ENCODE results near the gene SLC17A3. TPM values are rescaled to one million over a fixed set of nuclear protein-coding genes. Genes with fewer than 3 reads are reported as not detected.

SLC17A3 gene, protein sequence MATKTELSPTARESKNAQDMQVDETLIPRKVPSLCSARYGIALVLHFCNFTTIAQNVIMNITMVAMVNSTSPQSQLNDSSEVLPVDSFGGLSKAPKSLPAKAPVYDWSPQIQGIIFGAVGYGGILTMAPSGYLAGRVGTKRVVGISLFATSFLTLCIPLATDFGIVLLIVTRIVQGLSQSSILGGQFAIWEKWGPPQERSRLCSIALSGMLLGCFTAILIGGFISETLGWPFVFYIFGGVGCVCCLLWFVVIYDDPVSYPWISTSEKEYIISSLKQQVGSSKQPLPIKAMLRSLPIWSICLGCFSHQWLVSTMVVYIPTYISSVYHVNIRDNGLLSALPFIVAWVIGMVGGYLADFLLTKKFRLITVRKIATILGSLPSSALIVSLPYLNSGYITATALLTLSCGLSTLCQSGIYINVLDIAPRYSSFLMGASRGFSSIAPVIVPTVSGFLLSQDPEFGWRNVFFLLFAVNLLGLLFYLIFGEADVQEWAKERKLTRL
- total RNA-seq = not detected in 2 replicates
- not detected for total RNA-seq (2013)
- polyA plus RNA-seq = 0.19 TPM in 1 of 2 replicates, not detected in the other
- not detected in 2 replicates for polyA minus RNA-seq

DNA sequence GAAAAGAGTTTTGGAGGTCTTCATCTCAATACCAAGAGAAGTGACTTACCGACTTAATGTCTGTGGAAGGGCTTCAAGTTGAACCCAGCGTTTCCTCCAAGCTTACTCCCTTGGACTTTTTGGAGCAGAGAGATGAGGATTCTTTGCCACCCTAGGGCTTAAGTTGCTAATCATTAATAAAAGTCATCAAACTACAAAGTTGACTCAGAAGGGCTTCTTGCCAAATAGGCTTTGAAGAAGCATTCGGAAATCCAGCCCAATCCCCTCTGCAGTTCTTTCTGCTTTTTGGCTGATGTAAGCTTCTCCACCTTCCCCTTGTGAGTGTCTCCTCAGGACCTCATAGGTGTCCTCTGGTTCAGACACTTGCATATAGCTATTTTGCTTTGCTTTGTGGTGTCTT, at the start of gene SLC17A3:
SLC17A3 (minus strand) TSS at position 126 of the 400 bp plus-strand sequence. CDS start 5,856 bp downstream, outside the sequence.
- intact Hi-C loops (cut with micrococcal nuclease) = no loop called here
- POLR2A ChIA-PET = no interaction called here
- H2AFZ ChIP-seq (ENCODE audit: insufficient read depth, low read depth, low read length, poor library complexity, severe bottlenecking) = no peak within 1 kb of the TSS
- no peak within 1 kb of the TSS for H3K4me3 Mint-ChIP-seq
- H3K79me2 ChIP-seq (ENCODE audit: control insufficient read depth, insufficient read depth, low read length) = no peaks in the 10 kb centered on the region
- DNase-seq (no peak), ATAC-seq (ENCODE audit: low read depth) (no peak)
- H3K27me3 Mint-ChIP-seq = peaks cover 21% of the 10 kb centered on the region
- CTCF ChIA-PET = no interaction called here
- TF ChIP-seq CTCF (IDR thresholded peaks at IDR 0.05) (no peak), EZH2 (IDR thresholded peaks at IDR 0.05; ENCODE audit: borderline replicate concordance, insufficient read depth, low read depth, low read length, poor library complexity, severe bottlenecking) (no peak)
- H3K27ac Mint-ChIP-seq = no peak within 1 kb of the TSS
- no peaks in the 10 kb centered on the region for H4K20me1 ChIP-seq (ENCODE audit: control insufficient read depth, insufficient read depth, low read length, poor library complexity, severe bottlenecking)
- H3K36me3 ChIP-seq (replicated peaks in 1 of 2; ENCODE audit: control extremely low read depth in 1 of 2, control insufficient read depth in 1 of 2, extremely low read depth in 1 of 2, insufficient read depth in 2 of 2, low read length in 1 of 2) = no peaks in the 10 kb centered on the region
- H3K4me3 ChIP-seq (ENCODE audit: control extremely low read depth in 1 of 5, extremely low read depth in 1 of 5, insufficient read depth in 1 of 5, low read depth in 2 of 5, low read length in 4 of 5) = no peak within 1 kb of the TSS
- no peaks in the 10 kb centered on the region for H3K9me3 Mint-ChIP-seq (ENCODE audit: insufficient read depth)
- H3K4me2 ChIP-seq (replicated peaks; ENCODE audit: low read depth, low read length, poor library complexity, severe bottlenecking) = no peak within 1 kb of the TSS
- H3K27me3 ChIP-seq (replicated peaks in 1 of 4; ENCODE audit: control extremely low read depth in 1 of 4, control insufficient read depth in 3 of 4, insufficient read depth in 4 of 4, low read length in 3 of 4) = no peaks in the 10 kb centered on the region
- H3K27ac ChIP-seq (ENCODE audit: low read length in 2 of 2) = no peak within 1 kb of the TSS
- H3K4me1 Mint-ChIP-seq = no peaks in the 10 kb centered on the region
- no peak within 1 kb of the TSS for H3K9ac ChIP-seq (ENCODE audit: low read length)
- WGBS (ENCODE audit: insufficient coverage) = 89% methylated on average over 1 of the region's 3 CpGs
- no peaks in the 10 kb centered on the region for H3K9me3 ChIP-seq (ENCODE audit: control extremely low read depth in 1 of 3, control insufficient read depth in 2 of 3, insufficient read depth in 1 of 3, low read length in 2 of 3)
- no peaks in the 10 kb centered on the region for H3K4me1 ChIP-seq (ENCODE audit: control insufficient read depth in 2 of 2, insufficient read depth in 2 of 2, low read length in 2 of 2)

DNA sequence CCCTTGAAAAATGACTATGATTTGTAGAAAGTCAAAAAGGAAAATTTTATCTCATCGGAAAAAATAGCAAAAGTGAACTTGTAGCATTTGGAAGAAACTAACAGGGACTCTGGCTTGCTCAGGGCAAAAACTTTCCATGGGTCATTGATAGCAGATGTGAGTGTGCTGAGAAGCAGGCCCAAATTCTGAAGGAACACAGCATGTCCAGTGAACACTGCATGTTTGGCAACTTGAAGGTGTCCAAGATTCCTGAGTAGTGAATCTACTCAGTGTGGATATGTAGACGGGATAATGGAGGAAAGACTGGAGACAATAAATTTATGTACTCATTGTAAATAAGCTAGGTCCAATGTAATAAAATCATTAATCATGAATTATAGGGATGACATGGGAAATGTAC, 48.3 kb upstream of the SLC17A3 start:
- Histone ChIP-seq H3K9ac (ENCODE audit: low read length) (no peak overlapping the region), H3K27ac (ENCODE audit: low read length in 2 of 2) (no peak overlapping the region), H3K9me3 (ENCODE audit: control extremely low read depth in 1 of 3, control insufficient read depth in 2 of 3, insufficient read depth in 1 of 3, low read length in 2 of 3) (no peaks in the 10 kb centered on the region), H3K27me3 (replicated peaks in 1 of 4; ENCODE audit: control extremely low read depth in 1 of 4, control insufficient read depth in 3 of 4, insufficient read depth in 4 of 4, low read length in 3 of 4) (no peaks in the 10 kb centered on the region), H3K4me3 (ENCODE audit: control extremely low read depth in 1 of 5, extremely low read depth in 1 of 5, insufficient read depth in 1 of 5, low read depth in 2 of 5, low read length in 4 of 5) (no peak overlapping the region), H4K20me1 (ENCODE audit: control insufficient read depth, insufficient read depth, low read length, poor library complexity, severe bottlenecking) (no peaks in the 10 kb centered on the region), H3K4me1 (ENCODE audit: control insufficient read depth in 2 of 2, insufficient read depth in 2 of 2, low read length in 2 of 2) (no peaks in the 10 kb centered on the region), H3K4me2 (replicated peaks; ENCODE audit: low read depth, low read length, poor library complexity, severe bottlenecking) (no peak overlapping the region), H2AFZ (ENCODE audit: insufficient read depth, low read depth, low read length, poor library complexity, severe bottlenecking) (no peak overlapping the region), H3K79me2 (ENCODE audit: control insufficient read depth, insufficient read depth, low read length) (no peaks in the 10 kb centered on the region), H3K36me3 (replicated peaks in 1 of 2; ENCODE audit: control extremely low read depth in 1 of 2, control insufficient read depth in 1 of 2, extremely low read depth in 1 of 2, insufficient read depth in 2 of 2, low read length in 1 of 2) (no peaks in the 10 kb centered on the region)
- ChIA-PET POLR2A (no interaction called here), CTCF (no interaction called here)
- 100% methylated on average over 1 of the region's 2 CpGs for WGBS (ENCODE audit: insufficient coverage)
- Mint-ChIP-seq H3K9me3 (ENCODE audit: insufficient read depth) (no peaks in the 10 kb centered on the region), H3K4me3 (no peak overlapping the region), H3K4me1 (no peaks in the 10 kb centered on the region), H3K27me3 (peaks cover 3% of the 10 kb centered on the region), H3K27ac (no peak overlapping the region)
- intact Hi-C loops (cut with micrococcal nuclease) = no loop called here
- DNase-seq (no peak), ATAC-seq (ENCODE audit: low read depth) (no peak)
- TF ChIP-seq CTCF (IDR thresholded peaks at IDR 0.05) (no peak), EZH2 (IDR thresholded peaks at IDR 0.05; ENCODE audit: borderline replicate concordance, insufficient read depth, low read depth, low read length, poor library complexity, severe bottlenecking) (no peak)
